ENCODE data around the gene PPIA. TPM values are rescaled to one million over a fixed set of nuclear protein-coding genes. Genes with fewer than 3 reads are reported as not detected.

Gene PPIA
- total RNA-seq: 1,000 to 10,000 TPM; 2,824 to 2,882 TPM

GRCh38 chr7:44796504-44797328, at the start of gene PPIA:
TSS of gene PPIA (plus strand) at chr7:44796681. CDS start at chr7:44796725, 44 bp downstream.
- DNase-seq (peak; percentile 97), ATAC-seq (peak; percentile 90)
- TF ChIP-seq CTCF (IDR thresholded peaks at IDR 0.05): no peak
- CTCF ChIA-PET: interaction anchor here (1.5 kb wide), 1 partner anchor 61 kb away, joined by 3 read pairs; no protein-coding TSS in a partner anchor
- H3K36me3 Mint-ChIP-seq (ENCODE audit: low read depth): peaks cover 49% of the 10 kb centered on the region
- H3K27me3 Mint-ChIP-seq: no peaks in the 10 kb centered on the region
- no peaks in the 10 kb centered on the region for H3K9me3 Mint-ChIP-seq
- intact Hi-C loops (cut with micrococcal nuclease): no loop called here
- POLR2A ChIA-PET: interaction anchor here (0.5 to 2.8 kb wide), 18 partner anchors 9 to 752 kb away, joined by 3 to 28 read pairs (median 6); partner anchors contain the start of genes DBNL, H2AZ2, PURB and TMED4
- peak within 1 kb of the TSS; percentile 99 for H3K27ac Mint-ChIP-seq
- H3K4me3 Mint-ChIP-seq: peak within 1 kb of the TSS; percentile 92
- peaks cover 27% of the 10 kb centered on the region for H3K4me1 Mint-ChIP-seq (ENCODE audit: low read depth)

GRCh38 chr7:44748045-44748947, 48.2 kb upstream of the PPIA start, which contains the start of gene ZMIZ2:
TSS of gene ZMIZ2 (plus strand) at chr7:44748847. CDS start at chr7:44756250, 7,403 bp downstream.
- intact Hi-C loops (cut with micrococcal nuclease): no loop called here
- no peak for TF ChIP-seq CTCF (IDR thresholded peaks at IDR 0.05)
- DNase-seq (peak; percentile 92), ATAC-seq (peak; percentile 93)
- H3K4me3 Mint-ChIP-seq: peak within 1 kb of the TSS; percentile 83
- H3K36me3 Mint-ChIP-seq (ENCODE audit: low read depth): peaks cover 24% of the 10 kb centered on the region
- ChIA-PET POLR2A (interaction anchor here (0.6 to 3.2 kb wide), 9 partner anchors 8 to 164 kb away, joined by 3 to 13 read pairs (median 4); no protein-coding TSS in a partner anchor), CTCF (no interaction called here)
- H3K27me3 Mint-ChIP-seq: no peaks in the 10 kb centered on the region
- peaks cover 33% of the 10 kb centered on the region for H3K4me1 Mint-ChIP-seq (ENCODE audit: low read depth)
- H3K9me3 Mint-ChIP-seq: no peaks in the 10 kb centered on the region
- H3K27ac Mint-ChIP-seq: peak within 1 kb of the TSS; percentile 81

- peak overlapping the region; percentile 83 for H3K4me3 Mint-ChIP-seq
These were observed 47.3 kb upstream of the PPIA start for GRCh38 chr7:44748948-44749731.

More at GRCh38 chr7:44748948-44749731, 47.3 kb upstream of the PPIA start:
- no peaks in the 10 kb centered on the region for H3K9me3 Mint-ChIP-seq
- ChIA-PET POLR2A (interaction anchor here (0.7 to 3.2 kb wide), 14 partner anchors 9 to 362 kb away, joined by 3 to 18 read pairs (median 4); partner anchors contain the start of genes H2AZ2, OGDH, PPIA and TBRG4), CTCF (interaction anchor here (1.0 to 1.5 kb wide), 3 partner anchors 8 to 49 kb away, joined by 3 to 4 read pairs (median 3); no protein-coding TSS in a partner anchor)
- peak; percentile 61 for DNase-seq
- peaks cover 38% of the 10 kb centered on the region for H3K4me1 Mint-ChIP-seq (ENCODE audit: low read depth)
- no peaks in the 10 kb centered on the region for H3K27me3 Mint-ChIP-seq
- H3K36me3 Mint-ChIP-seq (ENCODE audit: low read depth): peaks cover 24% of the 10 kb centered on the region
- no peak for TF ChIP-seq CTCF (IDR thresholded peaks at IDR 0.05)
- peak; percentile 7 for ATAC-seq
- intact Hi-C loops (cut with micrococcal nuclease): no loop called here
- peak overlapping the region; percentile 81 for H3K27ac Mint-ChIP-seq
